ENCODE measurements around the gene C18orf63. TPM values are rescaled to one million over a fixed set of nuclear protein-coding genes. Genes with fewer than 3 reads are reported as not detected.

Gene C18orf63
- polyA plus RNA-seq, 1 donor from 2014 or later, result not detected

- Histone ChIP-seq H3K79me2 (replicated peaks; ENCODE audit: insufficient read depth, low read length) (no peaks in the 10 kb centered on the region), H3F3A (ENCODE audit: insufficient read depth, low read length, poor library complexity, severe bottlenecking) (no peaks in the 10 kb centered on the region), H3K9me3 (ENCODE audit: low read length) (no peaks in the 10 kb centered on the region), H3K9me2 (ENCODE audit: insufficient read depth, low read length) (no peaks in the 10 kb centered on the region), H2AFZ (ENCODE audit: low read depth, low read length) (no peak overlapping the region), H3K27me3 (ENCODE audit: insufficient read depth, low read depth, low read length) (no peaks in the 10 kb centered on the region), H3K9ac (ENCODE audit: low read length) (no peak overlapping the region), H3K4me3 (ENCODE audit: low read length) (no peak overlapping the region), H3K27ac (ENCODE audit: low read length) (no peak overlapping the region), H3K4me2 (ENCODE audit: low read length) (no peak overlapping the region), H4K20me1 (ENCODE audit: insufficient read depth) (no peaks in the 10 kb centered on the region), H3K36me3 (ENCODE audit: insufficient read depth, low read length) (no peaks in the 10 kb centered on the region)
- TF ChIP-seq REST (IDR thresholded peaks at IDR 0.05; ENCODE audit: borderline replicate concordance) (no peak), CTCF (IDR thresholded peaks at IDR 0.05; ENCODE audit: poor library complexity, severe bottlenecking) (no peak), RAD21 (conservative IDR thresholded peaks at IDR 0.05) (no peak), POLR2AphosphoS5 (IDR thresholded peaks at IDR 0.05) (no peak), EZH2 (IDR thresholded peaks at IDR 0.05; ENCODE audit: borderline replicate concordance, insufficient read depth, low read length, poor library complexity, severe bottlenecking) (no peak), SMC3 (conservative IDR thresholded peaks at IDR 0.05; ENCODE audit: poor library complexity) (no peak), EP300 (conservative IDR thresholded peaks at IDR 0.05; ENCODE audit: poor library complexity, severe bottlenecking) (no peak), TAF1 (IDR thresholded peaks at IDR 0.05; ENCODE audit: low read depth) (no peak)
Measured at GRCh38 chr18:74333091-74333490, 17.5 kb downstream of the C18orf63 start.

GRCh38 chr18:74334242-74334893 lies 18.7 kb downstream of the C18orf63 start:
- Histone ChIP-seq H3K79me2 (replicated peaks; ENCODE audit: insufficient read depth, low read length) (no peaks in the 10 kb centered on the region), H4K20me1 (ENCODE audit: insufficient read depth) (no peaks in the 10 kb centered on the region), H3K36me3 (ENCODE audit: insufficient read depth, low read length) (no peaks in the 10 kb centered on the region), H3K27ac (ENCODE audit: low read length) (no peak overlapping the region), H3K9me2 (ENCODE audit: insufficient read depth, low read length) (no peaks in the 10 kb centered on the region), H3F3A (ENCODE audit: insufficient read depth, low read length, poor library complexity, severe bottlenecking) (no peaks in the 10 kb centered on the region), H3K9me3 (ENCODE audit: low read length) (no peaks in the 10 kb centered on the region), H3K4me3 (ENCODE audit: low read length) (no peak overlapping the region), H3K4me2 (ENCODE audit: low read length) (no peak overlapping the region), H3K27me3 (ENCODE audit: insufficient read depth, low read depth, low read length) (no peaks in the 10 kb centered on the region), H3K9ac (ENCODE audit: low read length) (no peak overlapping the region), H2AFZ (ENCODE audit: low read depth, low read length) (no peak overlapping the region)
- no peak for TF ChIP-seq SMC3 (conservative IDR thresholded peaks at IDR 0.05; ENCODE audit: poor library complexity)
- no peak for TF ChIP-seq MXI1 (conservative IDR thresholded peaks at IDR 0.05; ENCODE audit: poor library complexity, severe bottlenecking)
- no peak for TF ChIP-seq EP300 (conservative IDR thresholded peaks at IDR 0.05; ENCODE audit: poor library complexity, severe bottlenecking)
- no peak for TF ChIP-seq TAF1 (IDR thresholded peaks at IDR 0.05; ENCODE audit: low read depth)
- TF ChIP-seq POLR2AphosphoS5 (IDR thresholded peaks at IDR 0.05), result no peak
- TF ChIP-seq REST (IDR thresholded peaks at IDR 0.05; ENCODE audit: borderline replicate concordance), result no peak
- TF ChIP-seq RAD21 (conservative IDR thresholded peaks at IDR 0.05), result no peak
- no peak for TF ChIP-seq CTCF (IDR thresholded peaks at IDR 0.05; ENCODE audit: poor library complexity, severe bottlenecking)
- TF ChIP-seq EZH2 (IDR thresholded peaks at IDR 0.05; ENCODE audit: borderline replicate concordance, insufficient read depth, low read length, poor library complexity, severe bottlenecking), result no peak

Data from neural cell (in vitro differentiated cells).